HepG2 (cell line): ENCODE data around the gene USP27X. TPM values are rescaled to one million over a fixed set of nuclear protein-coding genes. Genes with fewer than 3 reads are reported as not detected.

Experiments used
- AHR ChIP-seq: IDR thresholded peaks from 2 replicates; pipeline ENCODE4 v1.6.1; 2018; ENCODE audit warnings: missing genetic modification reagents, missing compliant biosample characterization
- CAMTA2 ChIP-seq: sonication (generic); formaldehyde crosslinking; IDR thresholded peaks from 2 replicates; pipeline ENCODE4 v1.4.0; 2020; ENCODE audit warnings: mild to moderate bottlenecking, missing genetic modification reagents, borderline replicate concordance
- MYPOP ChIP-seq: sonication (generic); formaldehyde crosslinking; IDR thresholded peaks from 2 replicates; pipeline ENCODE4 v1.8.1; 2023; ENCODE audit warnings: mild to moderate bottlenecking, moderate library complexity, missing genetic modification reagents
- NFATC3 ChIP-seq: sonication (generic); formaldehyde crosslinking; IDR thresholded peaks from 2 replicates; pipeline ENCODE4 v1.5.1; 2020; ENCODE audit warnings: mild to moderate bottlenecking, missing genetic modification reagents
- POLR2AphosphoS5 ChIP-seq: IDR thresholded peaks from 2 replicates; pipeline ENCODE4 v1.6.1; 2012; ENCODE audit warnings: low read depth, low read length
- PRDM15 ChIP-seq: sonication (generic); formaldehyde crosslinking; IDR thresholded peaks from 2 replicates; pipeline ENCODE4 v1.4.0; 2020; ENCODE audit warnings: missing genetic modification reagents
- SRSF4 ChIP-seq: fragments of 200-400 bp; formaldehyde crosslinking; IDR thresholded peaks from one replicate; pipeline ENCODE4 v1.6.1; 2018; ENCODE audit warnings: mild to moderate bottlenecking, low read depth, low read length, moderate library complexity; ENCODE audit not compliant: poor library complexity, severe bottlenecking
- TGIF2 ChIP-seq: IDR thresholded peaks from 2 replicates; pipeline ENCODE4 v1.6.1; 2016; ENCODE audit warnings: control low read depth, missing compliant biosample characterization
- ZBTB14 ChIP-seq: sonication (generic); formaldehyde crosslinking; IDR thresholded peaks from 2 replicates; pipeline ENCODE4 v1.4.0; 2020; ENCODE audit warnings: missing genetic modification reagents
- ZFP36L2 ChIP-seq: sonication (generic); formaldehyde crosslinking; IDR thresholded peaks from 2 replicates; pipeline ENCODE4 v1.4.0; 2020; ENCODE audit warnings: missing genetic modification reagents
- ZNF333 ChIP-seq: sonication (generic); formaldehyde crosslinking; IDR thresholded peaks from 2 replicates; pipeline ENCODE4 v1.4.0; 2020; ENCODE audit warnings: mild to moderate bottlenecking, missing genetic modification reagents, borderline replicate concordance
- ZNF766 ChIP-seq: sonication (generic); formaldehyde crosslinking; IDR thresholded peaks from 2 replicates; pipeline ENCODE4 v1.5.0; 2020; ENCODE audit warnings: missing genetic modification reagents, borderline replicate concordance
- ZNF816 ChIP-seq: sonication (generic); formaldehyde crosslinking; IDR thresholded peaks from 2 replicates; pipeline ENCODE4 v1.8.0; 2022; ENCODE audit warnings: missing genetic modification reagents, mild to moderate bottlenecking, borderline replicate concordance
- ZSCAN12 ChIP-seq: sonication (generic); formaldehyde crosslinking; IDR thresholded peaks from 2 replicates; pipeline ENCODE4 v1.9.0; 2021; ENCODE audit warnings: mild to moderate bottlenecking, missing genetic modification reagents
- ZXDC ChIP-seq: sonication (generic); formaldehyde crosslinking; IDR thresholded peaks from 2 replicates; pipeline ENCODE4 v1.5.0; 2020; ENCODE audit warnings: mild to moderate bottlenecking, missing genetic modification reagents
- polyA plus RNA-seq, 8 experiments: library from polyadenylated mRNA; depleted of rRNA in 3 of 8; stranded (reverse) in 7 of 8; unstranded in 1 of 8; fragments of >200 nt; fragmentation: Illumina TruSeq in 4 of 8; extraction: Trizol in 4 of 8; gene quantifications; 2 replicates each; pipeline versions ENCODE4 v1.2.1 to v1.2.3, GENCODE V29; 2011 to 2016; ENCODE audit warnings: low read depth in 4 of 8, missing spikeins in 1 of 8, mixed read lengths in 1 of 8; ENCODE audit not compliant: insufficient read depth in 1 of 8
- total RNA-seq, 5 experiments: library from RNA; depleted of rRNA; stranded (reverse); fragments of >200 nt; fragmentation: Illumina TruSeq; extraction: Trizol; gene quantifications; 2 replicates each; pipeline ENCODE4 v1.2.3, GENCODE V29; 2016; ENCODE audit warnings: low read depth in 1 of 5
- TF ChIP-seq, protein P1 (sequence below): sonication (generic); formaldehyde crosslinking; IDR thresholded peaks from 2 replicates; pipeline ENCODE4 v1.5.1; 2020; ENCODE audit warnings: missing genetic modification reagents, mild to moderate bottlenecking, borderline replicate concordance
- TF ChIP-seq, protein P2 (sequence below): sonication (generic); formaldehyde crosslinking; IDR thresholded peaks from 2 replicates; pipeline ENCODE4 v1.8.0; 2022; ENCODE audit warnings: missing genetic modification reagents, mild to moderate bottlenecking, borderline replicate concordance

The USP27X gene
- total and polyA plus RNA-seq, 2 of the 13 experiments (the other 11 are each of a cell fraction or from before 2014, with no cell fraction given), result 7.2 to 9.7 TPM

DNA sequence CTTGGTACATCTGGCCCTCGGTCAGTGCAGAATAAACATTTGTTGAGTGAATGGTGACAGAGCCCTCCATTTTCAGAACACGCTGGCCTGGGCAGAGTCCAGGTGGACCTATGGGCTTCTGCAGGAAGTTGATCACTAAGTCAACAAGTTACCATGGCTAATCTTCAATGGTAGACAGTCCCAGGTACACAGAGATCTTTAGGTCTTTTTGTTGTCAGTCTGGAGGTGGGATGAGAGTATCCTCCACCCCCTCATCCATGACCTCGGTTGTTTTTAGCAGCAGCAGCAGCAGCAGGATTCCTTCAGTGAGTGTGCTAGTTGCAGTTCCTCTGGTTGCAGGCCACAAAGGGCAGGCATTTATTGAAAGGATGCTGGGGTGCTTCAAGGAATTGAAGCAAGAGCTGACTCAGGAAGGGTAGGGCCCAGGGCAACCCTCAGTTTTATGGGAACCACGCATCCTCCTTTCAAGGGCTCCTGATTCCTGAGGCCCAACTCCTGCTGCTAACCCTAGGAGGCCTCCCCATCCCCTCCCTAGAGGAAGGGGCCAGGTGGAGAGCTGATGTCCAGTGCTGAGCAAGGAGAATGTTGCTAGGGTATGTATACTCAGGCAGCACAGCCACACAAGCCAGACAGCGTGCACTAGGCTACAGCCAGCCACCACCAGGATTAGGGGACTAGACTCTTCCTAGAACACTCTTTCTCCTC lies 1.7 kb upstream of the USP27X start (continued):
- TF ChIP-seq PRDM15 (CRISPR knock-in tag), result no peak
- no peak for TF ChIP-seq SRSF4
- TF ChIP-seq AHR (CRISPR knock-in tag), result no peak
- TF ChIP-seq ZBTB14, result no peak
- TF ChIP-seq ZNF816 (CRISPR knock-in tag), result no peak
- TF ChIP-seq ZFP36L2 (CRISPR knock-in tag), result no peak
- TF ChIP-seq TGIF2 (CRISPR knock-in tag), result no peak; the same call in 1 of the 2 replicates
- TF ChIP-seq ZSCAN12 (CRISPR knock-in tag), result no peak
- TF ChIP-seq NFATC3 (CRISPR knock-in tag), result no peak
- TF ChIP-seq, protein P1, sequence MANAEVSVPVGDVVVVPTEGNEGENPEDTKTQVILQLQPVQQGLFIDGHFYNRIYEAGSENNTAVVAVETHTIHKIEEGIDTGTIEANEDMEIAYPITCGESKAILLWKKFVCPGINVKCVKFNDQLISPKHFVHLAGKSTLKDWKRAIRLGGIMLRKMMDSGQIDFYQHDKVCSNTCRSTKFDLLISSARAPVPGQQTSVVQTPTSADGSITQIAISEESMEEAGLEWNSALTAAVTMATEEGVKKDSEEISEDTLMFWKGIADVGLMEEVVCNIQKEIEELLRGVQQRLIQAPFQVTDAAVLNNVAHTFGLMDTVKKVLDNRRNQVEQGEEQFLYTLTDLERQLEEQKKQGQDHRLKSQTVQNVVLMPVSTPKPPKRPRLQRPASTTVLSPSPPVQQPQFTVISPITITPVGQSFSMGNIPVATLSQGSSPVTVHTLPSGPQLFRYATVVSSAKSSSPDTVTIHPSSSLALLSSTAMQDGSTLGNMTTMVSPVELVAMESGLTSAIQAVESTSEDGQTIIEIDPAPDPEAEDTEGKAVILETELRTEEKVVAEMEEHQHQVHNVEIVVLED (CRISPR knock-in tag), result no peak; the same call in 1 of the 2 replicates
- TF ChIP-seq MYPOP (CRISPR knock-in tag), result peak; percentile 67; the same call in 1 of the 2 replicates
- no peak for TF ChIP-seq ZNF766 (CRISPR knock-in tag)
- TF ChIP-seq, protein P2, sequence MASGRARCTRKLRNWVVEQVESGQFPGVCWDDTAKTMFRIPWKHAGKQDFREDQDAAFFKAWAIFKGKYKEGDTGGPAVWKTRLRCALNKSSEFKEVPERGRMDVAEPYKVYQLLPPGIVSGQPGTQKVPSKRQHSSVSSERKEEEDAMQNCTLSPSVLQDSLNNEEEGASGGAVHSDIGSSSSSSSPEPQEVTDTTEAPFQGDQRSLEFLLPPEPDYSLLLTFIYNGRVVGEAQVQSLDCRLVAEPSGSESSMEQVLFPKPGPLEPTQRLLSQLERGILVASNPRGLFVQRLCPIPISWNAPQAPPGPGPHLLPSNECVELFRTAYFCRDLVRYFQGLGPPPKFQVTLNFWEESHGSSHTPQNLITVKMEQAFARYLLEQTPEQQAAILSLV, result no peak
- TF ChIP-seq CAMTA2, result no peak
- TF ChIP-seq ZXDC (CRISPR knock-in tag), result no peak
- TF ChIP-seq POLR2AphosphoS5, result peak; percentile 82
- no peak for TF ChIP-seq ZNF333 (CRISPR knock-in tag)
